K562 (cell line): ENCODE measurements around the gene POLR1B. TPM values are rescaled to one million over a fixed set of nuclear protein-coding genes. Genes with fewer than 3 reads are reported as not detected.
A peak's percentile ranks its signal among the peaks of the same experiment; 100 is the strongest.

Experiments used
- ATF3 ChIP-seq, 2 experiments: fragments of 450-650 bp in 1 of 2; sonication (generic) in 1 of 2; formaldehyde crosslinking in 1 of 2; IDR thresholded peaks in 1 of 2; conservative IDR thresholded peaks in 1 of 2; 2 replicates each; pipeline versions ENCODE4 v1.6.1 to v1.8.1; 2016 to 2023; ENCODE audit warnings: mild to moderate bottlenecking in 2 of 2, moderate library complexity in 2 of 2, inconsistent platforms in 1 of 2, missing genetic modification reagents in 1 of 2
- BDP1 ChIP-seq: IDR thresholded peaks from 3 replicates; pipeline ENCODE4 v1.6.1; 2011; ENCODE audit not compliant: insufficient read length, insufficient read depth
- CBFA2T3 ChIP-seq: fragments of 450-650 bp; IDR thresholded peaks from 2 replicates; pipeline ENCODE4 v1.6.1; 2017
- DMBX1 ChIP-seq: fragments of 250-450 bp; sonication (Bioruptor Pico); IDR thresholded peaks from 2 replicates; pipeline ENCODE4 v1.8.0; 2022; ENCODE audit warnings: inconsistent platforms, mild to moderate bottlenecking, moderate library complexity, borderline replicate concordance
- E2F3 ChIP-seq: fragments of 250-450 bp; sonication (Bioruptor Pico); IDR thresholded peaks from 2 replicates; pipeline ENCODE4 v1.4.0; 2020; ENCODE audit warnings: mild to moderate bottlenecking
- ELF2 ChIP-seq: fragments of 250-450 bp; sonication (Bioruptor Pico); IDR thresholded peaks from 2 replicates; pipeline ENCODE4 v1.5.0; 2021; ENCODE audit warnings: mild to moderate bottlenecking
- HNRNPH1 ChIP-seq: fragments of 200-400 bp; formaldehyde crosslinking; optimal IDR thresholded peaks from 2 replicates; pipeline ENCODE3; 2017; ENCODE audit warnings: low read depth, mild to moderate bottlenecking, low read length, moderate library complexity
- NCOA1 ChIP-seq: fragments of 450-650 bp; IDR thresholded peaks from 2 replicates; pipeline ENCODE4 v1.6.1; 2016; ENCODE audit warnings: low read depth
- NFE2L1 ChIP-seq: fragments of 450-650 bp; IDR thresholded peaks from 2 replicates; pipeline ENCODE4 v1.6.1; 2016; ENCODE audit warnings: missing genetic modification characterization, low read depth, mild to moderate bottlenecking, missing compliant biosample characterization, moderate library complexity, borderline replicate concordance
- NFIC ChIP-seq: fragments of 450-650 bp; IDR thresholded peaks from 2 replicates; pipeline ENCODE4 v1.6.1; 2017; ENCODE audit warnings: mild to moderate bottlenecking, inconsistent platforms
- PHB2 ChIP-seq: fragments of 450-650 bp; IDR thresholded peaks from 2 replicates; pipeline ENCODE4 v1.6.1; 2017; ENCODE audit warnings: low read depth
- RFX5 ChIP-seq: IDR thresholded peaks from 2 replicates; pipeline ENCODE4 v1.6.1; 2011; ENCODE audit warnings: low read depth, mild to moderate bottlenecking, improper control_type of control experiment, low read length
- SRSF7 ChIP-seq: fragments of 200-400 bp; formaldehyde crosslinking; optimal IDR thresholded peaks from 2 replicates; pipeline ENCODE3; 2017; ENCODE audit warnings: mild to moderate bottlenecking, low read depth, low read length
- THRB ChIP-seq: fragments of 450-650 bp; formaldehyde crosslinking; conservative IDR thresholded peaks from 2 replicates; pipeline ENCODE4 v1.4.0; 2022; ENCODE audit warnings: mild to moderate bottlenecking, missing genetic modification characterization
- ZNF239 ChIP-seq: fragments of 250-450 bp; sonication (Bioruptor Pico); IDR thresholded peaks from 2 replicates; pipeline ENCODE4 v1.4.0; 2020; ENCODE audit warnings: mild to moderate bottlenecking
- ZNF511 ChIP-seq: sonication (generic); formaldehyde crosslinking; IDR thresholded peaks from 2 replicates; pipeline ENCODE4 v1.8.0; 2022; ENCODE audit warnings: mild to moderate bottlenecking, missing genetic modification reagents
- ZNF518B ChIP-seq: fragments of 250-450 bp; sonication (Bioruptor Pico); IDR thresholded peaks from 2 replicates; pipeline ENCODE4 v1.5.0; 2021; ENCODE audit warnings: mild to moderate bottlenecking, moderate library complexity
- ZNF766 ChIP-seq: fragments of 200-800 bp; sonication (Bioruptor generic); conservative IDR thresholded peaks from 2 replicates; pipeline ENCODE4 v1.6.1; 2016; ENCODE audit warnings: missing genetic modification characterization, missing compliant biosample characterization
- ZNF77 ChIP-seq: fragments of 250-450 bp; sonication (Bioruptor Pico); IDR thresholded peaks from 2 replicates; pipeline ENCODE4 v1.5.0; 2020
- ZSCAN32 ChIP-seq: fragments of 450-650 bp; formaldehyde crosslinking; IDR thresholded peaks from 2 replicates; pipeline ENCODE4 v1.4.0; 2020; ENCODE audit warnings: mild to moderate bottlenecking, moderate library complexity
- polyA plus RNA-seq, 8 experiments: library from polyadenylated mRNA; depleted of rRNA in 4 of 8; stranded (reverse) in 5 of 8; unstranded in 3 of 8; fragments of >200 nt; fragmentation: Nextera tagmentation in 2 of 8; fragmentation: Illumina TruSeq in 1 of 8; extraction: Ambion mirVana in 2 of 8; extraction: Trizol in 1 of 8; gene quantifications; 2 replicates each; pipeline versions ENCODE4 v1.2.1 to v1.2.3, GENCODE V29; 2011 to 2014; ENCODE audit warnings: inconsistent platforms in 1 of 8, missing spikeins in 1 of 8
- total RNA-seq, 7 experiments: library from RNA; depleted of rRNA in 6 of 7; stranded (reverse); fragments of >200 nt in 6 of 7; fragmentation: Illumina TruSeq in 2 of 7; extraction: Trizol in 2 of 7; gene quantifications; 2 replicates each; pipeline versions ENCODE4 v1.2.1 to v1.2.3, GENCODE V29; 2011 to 2021; ENCODE audit warnings: low replicate concordance in 1 of 7

The POLR1B gene
- total and polyA plus RNA-seq, 9 of the 15 experiments (the other 6 are each of a cell fraction or from before 2014, with no cell fraction given) = 19.8 to 55.1 (median 40.2) TPM

- TF ChIP-seq NFIC (no peak), ZNF511 (CRISPR knock-in tag) (peak; percentile 13; the same call in 1 of the 2 replicates), BDP1 (no peak), DMBX1 (CRISPR knock-in tag) (no peak), NCOA1 (0 out of 2 replicates have a peak, but pooled peaks have one; percentile 27), ZNF239 (CRISPR knock-in tag) (no peak), ZNF766 (CRISPR knock-in tag) (peak; percentile 78; the same call in 1 of the 2 replicates), SRSF7 (no peak), ATF3 (IDR thresholded peaks at IDR 0.05) (peak; percentile 77), ATF3 (CRISPR knock-in tag; conservative IDR thresholded peaks at IDR 0.05) (peak; percentile 96), ZNF77 (CRISPR knock-in tag) (no peak), CBFA2T3 (no peak), NFE2L1 (tag) (no peak), RFX5 (no peak), ELF2 (CRISPR knock-in tag) (peak; percentile 98), ZSCAN32 (CRISPR knock-in tag) (no peak), E2F3 (CRISPR knock-in tag) (no peak), ZNF518B (CRISPR knock-in tag) (no peak), PHB2 (no peak), HNRNPH1 (no peak), THRB (CRISPR knock-in tag) (no peak)
Measured at GRCh38 chr2:112584134-112584890, 42.0 kb downstream of the POLR1B start, which contains the start of gene CHCHD5 (continued).
